ENCODE data around the gene SLC35F3.
"Not testable (repeated sequence)": the region's sequence is repeated elsewhere in the genome, so short reads cannot be mapped to it uniquely, and the experiment has no call there.

Gene SLC35F3

GRCh38 chr1:233904633-233905415 is at the start of gene SLC35F3:
Gene SLC35F3 (plus strand): TSS chr1:233904676.
- no peak for DNase-seq (ENCODE audit: low spot score)

- DNase-seq (ENCODE audit: low spot score), result no peak
Observed at GRCh38 chr1:233859446-233859845, 45.0 kb upstream of the SLC35F3 start.

DNA sequence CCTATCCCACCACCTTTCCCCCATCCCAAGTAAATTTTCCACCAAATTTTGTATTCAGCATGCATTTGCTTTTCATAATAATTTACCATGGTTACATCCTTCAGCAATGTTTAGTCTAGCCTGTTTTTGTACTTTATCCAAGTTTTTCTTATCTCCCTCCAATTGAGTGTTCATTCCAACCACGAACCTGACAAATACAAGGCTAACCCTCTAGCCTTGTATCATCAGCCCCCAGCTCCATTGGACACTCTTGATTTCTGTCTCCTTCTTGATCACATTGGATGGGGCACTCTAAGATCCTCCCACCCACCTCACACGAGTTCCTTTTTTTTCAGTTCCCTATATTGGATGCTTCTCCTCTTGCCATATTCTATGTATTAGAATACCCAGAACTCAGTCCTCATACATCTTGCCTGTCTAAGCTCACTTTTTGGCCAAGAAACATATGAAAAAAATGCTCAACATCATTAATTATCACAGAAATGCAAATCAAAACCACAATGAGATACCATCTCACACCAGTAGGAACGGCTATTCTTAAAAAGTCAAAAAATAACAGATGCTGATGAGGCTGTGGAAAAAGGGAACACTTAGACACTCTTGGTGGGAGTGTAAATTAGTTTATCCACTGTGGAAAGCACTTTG is 40.5 kb upstream of the SLC35F3 start:
- no peak for DNase-seq (ENCODE audit: low spot score)

DNA sequence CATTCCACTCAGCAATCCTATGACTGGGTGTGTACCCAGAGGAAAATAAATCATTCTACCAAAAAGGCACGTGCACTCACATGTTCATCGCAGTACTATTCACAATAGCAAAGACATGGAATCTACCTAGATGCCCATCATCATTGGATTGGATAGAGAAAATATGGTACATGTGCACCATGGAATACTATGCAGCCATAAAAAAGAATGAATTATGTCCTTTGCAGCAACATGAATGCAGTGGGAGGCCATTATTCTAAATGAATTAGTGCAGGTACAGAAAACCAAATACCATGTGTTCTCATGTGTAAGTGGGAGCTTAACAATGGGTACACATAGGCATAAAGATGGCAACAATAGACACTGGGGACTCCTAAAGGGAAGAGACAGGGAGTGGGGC is 39.9 kb upstream of the SLC35F3 start:
- DNase-seq (ENCODE audit: low spot score), result no peak

DNA sequence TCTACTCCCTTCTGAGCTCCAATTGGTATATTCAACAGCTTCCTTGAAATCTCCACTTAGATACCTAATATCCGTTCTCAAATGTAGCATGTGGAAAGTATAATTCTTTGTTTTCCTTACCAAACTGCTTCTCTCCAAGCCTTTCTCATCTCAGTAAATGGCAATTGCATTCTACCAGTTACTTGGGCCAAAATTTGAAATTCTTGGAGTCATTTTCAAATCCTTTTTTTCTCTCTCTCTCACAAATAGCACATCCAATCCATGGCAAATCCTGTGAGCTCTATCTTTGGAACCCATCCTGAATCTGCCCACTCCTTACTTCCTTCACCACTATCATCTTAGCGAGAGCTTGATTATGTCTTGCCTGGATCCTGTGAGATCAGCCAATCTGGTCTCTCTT is 39.3 kb upstream of the SLC35F3 start:
- DNase-seq (ENCODE audit: low spot score), result no peak

GRCh38 chr1:233865902-233866301 is 38.6 kb upstream of the SLC35F3 start:
- no peak for DNase-seq (ENCODE audit: low spot score)

GRCh38 chr1:233867028-233867427 is 37.4 kb upstream of the SLC35F3 start:
- no peak for DNase-seq (ENCODE audit: low spot score)

DNA sequence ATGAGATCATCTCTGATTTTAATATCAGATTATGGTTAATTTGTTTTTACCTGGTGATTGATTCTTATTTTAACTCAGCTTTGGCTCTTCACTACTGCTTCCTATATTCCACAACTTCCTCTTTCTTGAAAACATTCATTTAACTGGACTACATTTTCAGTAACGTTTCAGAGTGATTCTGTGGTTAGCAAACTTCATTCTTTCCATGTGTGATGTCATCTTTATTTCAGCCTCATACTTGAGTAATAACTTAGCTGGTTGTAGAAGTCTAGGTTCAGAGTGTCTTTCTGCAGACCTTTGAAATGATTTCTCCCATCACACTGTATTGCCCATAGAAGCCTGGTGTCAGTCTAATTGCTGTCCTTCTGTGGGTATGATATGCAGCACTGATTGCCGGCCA is 36.0 kb upstream of the SLC35F3 start:
- no peak for DNase-seq (ENCODE audit: low spot score)

DNA sequence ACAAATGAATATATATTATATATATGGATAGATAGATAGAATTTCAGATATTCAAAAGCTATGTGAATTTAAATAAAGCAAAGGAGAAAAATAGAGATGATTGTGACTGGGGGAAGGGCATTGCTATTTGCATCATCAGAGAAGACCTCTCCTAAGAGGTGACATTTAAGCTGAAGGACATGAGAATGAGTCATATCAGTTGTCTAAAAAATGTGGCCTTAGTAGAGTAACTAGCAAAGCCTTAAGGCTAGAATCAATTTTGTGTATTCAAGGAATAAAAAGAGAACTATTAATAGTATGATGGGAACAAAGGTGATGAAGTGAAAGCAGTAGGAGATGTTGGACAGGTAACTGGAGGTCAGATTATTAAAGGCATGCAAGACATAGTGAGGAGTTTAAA is 34.8 kb upstream of the SLC35F3 start:
- no peak for DNase-seq (ENCODE audit: low spot score)

- DNase-seq (ENCODE audit: low spot score), result no peak
Observed at GRCh38 chr1:233873666-233874065, 30.8 kb upstream of the SLC35F3 start.

DNA sequence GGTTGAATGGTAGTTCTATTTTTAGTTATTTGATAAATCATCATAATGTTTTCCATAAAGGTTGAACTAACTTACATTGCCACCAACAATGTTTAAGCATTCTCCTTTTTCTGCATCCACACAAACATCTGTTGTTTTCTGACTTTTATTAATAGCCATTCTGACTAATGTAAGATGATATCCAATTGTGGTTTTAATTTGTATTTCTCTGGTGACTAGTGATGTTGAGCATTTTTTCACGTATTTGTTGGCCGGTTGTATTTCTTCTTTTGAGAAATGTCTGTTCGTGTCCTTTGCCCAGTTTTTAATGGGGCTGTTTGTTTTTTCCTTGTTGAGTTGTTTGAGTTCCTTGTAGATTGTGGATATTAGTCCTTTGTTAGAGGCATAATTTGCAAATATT is 24.6 kb upstream of the SLC35F3 start:
- DNase-seq (ENCODE audit: low spot score), result no peak

- no peak for DNase-seq (ENCODE audit: low spot score)
Observed at GRCh38 chr1:233883671-233884070, 20.8 kb upstream of the SLC35F3 start.

DNA sequence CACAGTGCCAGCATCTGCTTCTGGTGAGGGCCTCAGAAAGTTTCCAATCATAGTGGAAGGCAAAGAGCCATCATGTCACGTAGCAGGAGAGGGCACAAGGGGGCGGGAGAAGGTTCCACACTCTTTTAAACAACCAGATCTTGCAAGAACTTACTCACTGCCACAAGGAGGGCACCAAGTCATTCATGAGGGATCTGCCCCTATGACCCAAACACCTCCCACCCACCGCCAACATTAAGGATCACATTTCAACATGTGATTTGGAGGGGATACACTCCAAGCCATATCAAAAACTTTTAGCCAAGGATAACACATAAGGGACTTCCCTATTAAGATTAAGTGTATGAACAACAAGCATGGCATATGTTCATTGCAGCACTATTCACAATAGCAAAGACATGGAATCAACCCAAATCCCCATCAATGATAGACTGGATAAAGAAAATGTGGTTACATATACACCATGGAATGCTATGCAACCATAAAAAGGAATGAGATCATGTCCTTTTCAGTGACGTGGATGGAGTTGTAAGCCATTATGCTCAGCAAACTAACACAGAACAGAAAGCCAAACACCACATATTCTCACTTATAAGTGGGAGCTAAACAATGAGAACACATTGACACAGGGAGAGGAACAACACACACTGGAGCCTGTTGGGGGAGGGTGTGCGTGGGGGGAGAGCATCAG is 19.9 kb upstream of the SLC35F3 start:
- DNase-seq (ENCODE audit: low spot score), result no peak

GRCh38 chr1:233885196-233885920 is 19.1 kb upstream of the SLC35F3 start:
- no peak for DNase-seq (ENCODE audit: low spot score)

DNA sequence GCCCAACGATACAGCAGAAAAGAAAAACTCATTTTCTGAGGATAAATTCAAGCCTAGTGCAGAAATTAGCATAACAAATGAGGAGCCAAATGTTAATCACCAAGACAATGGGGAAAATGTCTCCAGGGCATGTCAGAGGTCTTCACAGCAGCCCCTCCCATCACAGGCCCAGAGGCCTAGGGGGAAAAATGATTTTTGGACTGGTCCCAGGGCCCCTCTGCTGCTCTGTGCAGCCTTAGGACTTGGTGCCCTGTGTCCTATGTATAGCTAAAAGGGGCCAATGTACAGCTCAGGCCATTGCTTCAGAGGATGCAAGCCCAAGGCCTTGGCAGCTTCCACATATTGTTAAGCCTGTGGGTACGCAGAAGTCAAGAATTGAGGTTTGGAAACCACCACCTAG is 13.3 kb upstream of the SLC35F3 start:
- not testable (repeated sequence) for DNase-seq (ENCODE audit: low spot score)

GRCh38 chr1:233897325-233898162 is 6.9 kb upstream of the SLC35F3 start:
- no peak for DNase-seq (ENCODE audit: low spot score)

DNA sequence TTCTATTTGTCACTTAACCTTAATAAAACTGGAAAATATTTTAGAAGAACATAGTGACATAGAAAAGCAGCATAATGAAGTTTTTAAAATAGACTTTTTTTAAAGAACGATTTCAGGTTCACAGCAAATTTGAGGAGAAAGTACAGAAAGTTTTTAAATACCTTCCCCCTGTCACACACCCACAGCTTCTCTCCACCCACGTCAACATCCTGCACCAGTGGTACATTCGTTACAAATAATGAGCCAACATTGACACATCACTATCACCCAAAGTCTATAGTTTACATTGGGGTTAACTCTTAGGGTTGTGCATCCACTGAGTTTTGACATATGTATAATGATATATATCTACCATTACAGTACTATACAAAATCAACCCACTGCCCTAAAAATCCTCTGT is 3.0 kb upstream of the SLC35F3 start:
- no peak for DNase-seq (ENCODE audit: low spot score)

- no peak for DNase-seq (ENCODE audit: low spot score)
Observed at GRCh38 chr1:233905416-233906051, 1.1 kb downstream of the SLC35F3 start.

DNA sequence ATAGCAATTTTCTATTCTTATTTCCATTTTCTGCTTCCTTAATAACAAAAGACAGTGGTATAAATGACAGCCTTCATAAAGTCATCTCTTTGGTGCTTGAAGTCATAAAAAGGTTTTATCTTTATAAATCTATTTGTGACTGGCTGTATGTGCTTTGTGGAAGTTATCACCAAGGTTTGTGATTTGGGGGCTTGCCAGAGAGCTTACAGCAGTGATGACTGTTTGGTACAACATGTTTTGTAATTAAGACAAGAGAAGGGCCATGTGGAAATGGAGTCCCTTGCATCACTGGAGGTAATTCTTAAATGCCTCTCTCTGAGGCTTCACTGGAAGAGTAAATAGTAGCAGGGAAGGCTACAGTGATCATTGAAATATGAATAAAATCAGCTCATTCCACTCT is 2.7 kb downstream of the SLC35F3 start:
- no peak for DNase-seq (ENCODE audit: low spot score)

GRCh38 chr1:233908092-233908491 is 3.6 kb downstream of the SLC35F3 start:
- DNase-seq (ENCODE audit: low spot score), result no peak

- no peak for DNase-seq (ENCODE audit: low spot score)
Observed at GRCh38 chr1:233909195-233909594, 4.7 kb downstream of the SLC35F3 start.

Data from hematopoietic multipotent progenitor cell treated with erythropoietin and hydrocortisone succinate and interleukin-3 and kit ligand, for 15 days (in vitro differentiated cells).